ENCODE measurements around the gene PPP2R5C.

- TF ChIP-seq CTCF (conservative IDR thresholded peaks at IDR 0.05 in 1 of 2, IDR thresholded peaks at IDR 0.05 in 1 of 2; ENCODE audit: extremely low read depth in 1 of 2, insufficient read depth in 1 of 2, low read depth in 1 of 2, low read length in 2 of 2) (no peak), EZH2 (IDR thresholded peaks at IDR 0.05; ENCODE audit: borderline replicate concordance, low read length) (no peak)
Measured at GRCh38 chr14:101965770-101966722, 204.5 kb downstream of the PPP2R5C start.
